ENCODE measurements around the gene PET117. TPM values are rescaled to one million over a fixed set of nuclear protein-coding genes. Genes with fewer than 3 reads are reported as not detected.

Gene PET117
- total and polyA plus RNA-seq, 2 donors (not counting 1 experiment from before 2014, with no cell fraction given) = 2.1 to 13.0 TPM

- Histone ChIP-seq H3K27ac (ENCODE audit: low read length in 2 of 2) (no peak overlapping the region), H3K4me3 (ENCODE audit: control extremely low read depth in 1 of 5, extremely low read depth in 1 of 5, insufficient read depth in 1 of 5, low read depth in 2 of 5, low read length in 4 of 5) (no peak overlapping the region), H2AFZ (ENCODE audit: insufficient read depth, low read depth, low read length, poor library complexity, severe bottlenecking) (no peak overlapping the region), H3K9ac (ENCODE audit: low read length) (no peak overlapping the region), H3K9me3 (ENCODE audit: control extremely low read depth in 1 of 3, control insufficient read depth in 2 of 3, insufficient read depth in 1 of 3, low read length in 2 of 3) (no peaks in the 10 kb centered on the region), H3K4me2 (replicated peaks; ENCODE audit: low read depth, low read length, poor library complexity, severe bottlenecking) (no peak overlapping the region), H3K27me3 (replicated peaks in 1 of 4; ENCODE audit: control extremely low read depth in 1 of 4, control insufficient read depth in 3 of 4, insufficient read depth in 4 of 4, low read length in 3 of 4) (peaks cover 0 to 3% (median 0%) of the 10 kb centered on the region in 4 experiments), H3K79me2 (ENCODE audit: control insufficient read depth, insufficient read depth, low read length) (no peaks in the 10 kb centered on the region), H4K20me1 (ENCODE audit: control insufficient read depth, insufficient read depth, low read length, poor library complexity, severe bottlenecking) (no peaks in the 10 kb centered on the region), H3K36me3 (replicated peaks in 1 of 2; ENCODE audit: control extremely low read depth in 1 of 2, control insufficient read depth in 1 of 2, extremely low read depth in 1 of 2, insufficient read depth in 2 of 2, low read length in 1 of 2) (no peaks in the 10 kb centered on the region), H3K4me1 (ENCODE audit: control insufficient read depth in 2 of 2, insufficient read depth in 2 of 2, low read length in 2 of 2) (no peaks in the 10 kb centered on the region)
- ChIA-PET CTCF (interaction anchor here (1.2 kb wide), 1 partner anchor 9 kb away, joined by 4 read pairs; no protein-coding TSS in a partner anchor), POLR2A (no interaction called here)
- Mint-ChIP-seq H3K27ac (no peak overlapping the region), H3K9me3 (ENCODE audit: insufficient read depth) (no peaks in the 10 kb centered on the region), H3K4me1 (no peaks in the 10 kb centered on the region), H3K4me3 (no peak overlapping the region), H3K27me3 (peaks cover 18% of the 10 kb centered on the region)
- intact Hi-C loops (cut with micrococcal nuclease) = no loop called here
- WGBS (ENCODE audit: insufficient coverage) = no CpG with 5 or more reads among the region's 7 CpGs
- DNase-seq (no peak), ATAC-seq (ENCODE audit: low read depth) (no peak)
- TF ChIP-seq, protein P1, sequence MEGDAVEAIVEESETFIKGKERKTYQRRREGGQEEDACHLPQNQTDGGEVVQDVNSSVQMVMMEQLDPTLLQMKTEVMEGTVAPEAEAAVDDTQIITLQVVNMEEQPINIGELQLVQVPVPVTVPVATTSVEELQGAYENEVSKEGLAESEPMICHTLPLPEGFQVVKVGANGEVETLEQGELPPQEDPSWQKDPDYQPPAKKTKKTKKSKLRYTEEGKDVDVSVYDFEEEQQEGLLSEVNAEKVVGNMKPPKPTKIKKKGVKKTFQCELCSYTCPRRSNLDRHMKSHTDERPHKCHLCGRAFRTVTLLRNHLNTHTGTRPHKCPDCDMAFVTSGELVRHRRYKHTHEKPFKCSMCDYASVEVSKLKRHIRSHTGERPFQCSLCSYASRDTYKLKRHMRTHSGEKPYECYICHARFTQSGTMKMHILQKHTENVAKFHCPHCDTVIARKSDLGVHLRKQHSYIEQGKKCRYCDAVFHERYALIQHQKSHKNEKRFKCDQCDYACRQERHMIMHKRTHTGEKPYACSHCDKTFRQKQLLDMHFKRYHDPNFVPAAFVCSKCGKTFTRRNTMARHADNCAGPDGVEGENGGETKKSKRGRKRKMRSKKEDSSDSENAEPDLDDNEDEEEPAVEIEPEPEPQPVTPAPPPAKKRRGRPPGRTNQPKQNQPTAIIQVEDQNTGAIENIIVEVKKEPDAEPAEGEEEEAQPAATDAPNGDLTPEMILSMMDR (IDR thresholded peaks at IDR 0.05) = no peak
- no peak for TF ChIP-seq EZH2 (IDR thresholded peaks at IDR 0.05; ENCODE audit: borderline replicate concordance, insufficient read depth, low read depth, low read length, poor library complexity, severe bottlenecking)
Measured at GRCh38 chr20:18091623-18092022, 46.0 kb upstream of the PET117 start.

- Mint-ChIP-seq H3K4me1 (no peaks in the 10 kb centered on the region), H3K27me3 (peaks cover 18% of the 10 kb centered on the region), H3K27ac (no peak overlapping the region), H3K9me3 (ENCODE audit: insufficient read depth) (no peaks in the 10 kb centered on the region), H3K4me3 (no peak overlapping the region)
- Histone ChIP-seq H3K4me2 (replicated peaks; ENCODE audit: low read depth, low read length, poor library complexity, severe bottlenecking) (no peak overlapping the region), H3K4me1 (ENCODE audit: control insufficient read depth in 2 of 2, insufficient read depth in 2 of 2, low read length in 2 of 2) (no peaks in the 10 kb centered on the region), H3K27ac (ENCODE audit: low read length in 2 of 2) (no peak overlapping the region), H3K9ac (ENCODE audit: low read length) (no peak overlapping the region), H3K9me3 (ENCODE audit: control extremely low read depth in 1 of 3, control insufficient read depth in 2 of 3, insufficient read depth in 1 of 3, low read length in 2 of 3) (no peaks in the 10 kb centered on the region), H4K20me1 (ENCODE audit: control insufficient read depth, insufficient read depth, low read length, poor library complexity, severe bottlenecking) (no peaks in the 10 kb centered on the region), H3K27me3 (replicated peaks in 1 of 4; ENCODE audit: control extremely low read depth in 1 of 4, control insufficient read depth in 3 of 4, insufficient read depth in 4 of 4, low read length in 3 of 4) (peaks cover 0 to 3% (median 1%) of the 10 kb centered on the region in 4 experiments), H3K79me2 (ENCODE audit: control insufficient read depth, insufficient read depth, low read length) (no peaks in the 10 kb centered on the region), H2AFZ (ENCODE audit: insufficient read depth, low read depth, low read length, poor library complexity, severe bottlenecking) (no peak overlapping the region), H3K4me3 (ENCODE audit: control extremely low read depth in 1 of 5, extremely low read depth in 1 of 5, insufficient read depth in 1 of 5, low read depth in 2 of 5, low read length in 4 of 5) (no peak overlapping the region), H3K36me3 (replicated peaks in 1 of 2; ENCODE audit: control extremely low read depth in 1 of 2, control insufficient read depth in 1 of 2, extremely low read depth in 1 of 2, insufficient read depth in 2 of 2, low read length in 1 of 2) (no peaks in the 10 kb centered on the region)
- WGBS (ENCODE audit: insufficient coverage) = 81% methylated on average over 8 of the region's 8 CpGs
- intact Hi-C loops (cut with micrococcal nuclease) = no loop called here
- ChIA-PET POLR2A (no interaction called here), CTCF (no interaction called here)
- TF ChIP-seq, protein P1 (IDR thresholded peaks at IDR 0.05) = no peak
- TF ChIP-seq EZH2 (IDR thresholded peaks at IDR 0.05; ENCODE audit: borderline replicate concordance, insufficient read depth, low read depth, low read length, poor library complexity, severe bottlenecking) = no peak
- ATAC-seq (ENCODE audit: low read depth) (no peak), DNase-seq (no peak)
Measured at GRCh38 chr20:18092890-18093289, 44.8 kb upstream of the PET117 start.

Data from B cell (primary cell).